Peyer's patch (tissue), 4 donors: ENCODE measurements around the gene LIFR. TPM values are rescaled to one million over a fixed set of nuclear protein-coding genes. Genes with fewer than 3 reads are reported as not detected.

ENCODE experiments used
- DNase-seq, 3 donors: peaks; one replicate each; pipeline ENCODE4 v3.0.0-alpha.2; 2017 to 2019
- H3K27ac ChIP-seq, 4 donors: fragments of 200-600 bp; sonication (generic); one replicate each; pipeline ENCODE4 v1.5.1; 2016 to 2019
- H3K27me3 ChIP-seq, 2 donors: fragments of 200-600 bp; sonication (generic); one replicate each; pipeline ENCODE4 v1.5.1; 2019
- H3K36me3 ChIP-seq, 3 donors: fragments of 200-600 bp; sonication (generic); one replicate each; pipeline ENCODE4 v1.5.1; 2016 to 2019
- H3K4me1 ChIP-seq, 4 donors: fragments of 200-600 bp; sonication (generic); one replicate each; pipeline ENCODE4 v1.5.1; 2016 to 2019
- H3K4me3 ChIP-seq, 4 donors: fragments of 200-600 bp; sonication (generic); 1 replicate in 3 of 4; 2 replicates in 1 of 4; pipeline ENCODE4 v1.5.1; 2016 to 2019; ENCODE audit warnings: mild to moderate bottlenecking in 1 of 4
- H3K9me3 ChIP-seq, 4 donors: fragments of 200-600 bp; sonication (generic); one replicate each; pipeline ENCODE4 v1.5.1; 2016 to 2019; ENCODE audit warnings: mild to moderate bottlenecking in 1 of 4
- CTCF ChIP-seq, 6 experiments: fragments of 450-650 bp in 4 of 6; fragments of 200-600 bp in 2 of 6; sonication (generic) in 1 of 6; IDR thresholded peaks; one replicate each; pipeline ENCODE4 v1.5.1; 2017 to 2019; ENCODE audit warnings: antibody characterized with exemption in 6 of 6, mild to moderate bottlenecking in 3 of 6, moderate library complexity in 1 of 6
- POLR2A ChIP-seq, 2 donors: fragments of 450-650 bp; IDR thresholded peaks; one replicate each; pipeline ENCODE4 v1.5.1; 2017; ENCODE audit warnings: antibody characterized with exemption in 2 of 2, mild to moderate bottlenecking in 2 of 2, moderate library complexity in 2 of 2
- total RNA-seq, 4 donors: library from RNA; depleted of rRNA; stranded (reverse); fragments of >200 nt; gene quantifications; one replicate each; pipeline ENCODE4 v1.1.0, GENCODE V29; 2016

Gene LIFR
- total RNA-seq, 4 donors from 2014 or later, result 10.7 to 98.2 (median 19.9) TPM

DNA sequence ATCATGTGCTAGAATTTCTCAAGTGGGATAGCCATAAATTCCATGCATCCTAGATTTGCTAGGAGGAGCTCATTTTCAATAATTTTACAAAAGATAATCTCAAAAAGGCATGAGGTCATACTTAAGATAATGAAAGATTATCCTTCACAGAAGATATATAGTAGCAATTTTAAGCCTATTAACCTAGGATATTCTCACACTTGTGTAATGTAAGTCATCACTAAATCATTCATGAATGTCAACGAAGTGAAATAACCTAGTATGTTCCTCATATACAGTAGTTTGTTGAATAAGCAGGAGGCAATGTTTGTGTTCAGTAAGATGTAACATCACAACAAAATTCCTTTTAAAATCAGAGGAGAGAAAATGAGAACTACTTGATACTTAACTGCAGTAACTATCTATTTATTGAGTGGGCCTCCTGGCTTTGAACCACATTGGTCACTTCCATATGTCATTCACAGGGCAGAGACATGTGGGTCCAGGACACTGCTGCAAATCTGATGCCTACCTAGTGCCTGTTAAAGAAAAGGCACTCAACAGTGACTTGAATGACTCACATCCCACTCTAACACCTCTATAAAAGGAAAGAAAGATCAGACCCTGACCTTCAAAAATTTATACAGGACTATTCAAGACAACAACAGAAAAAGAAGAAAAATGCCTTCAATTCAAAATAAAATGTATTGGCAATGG, 8.2 kb downstream of the LIFR start:
- TF ChIP-seq CTCF (IDR thresholded peaks at IDR 0.05) (no peak), POLR2A (IDR thresholded peaks at IDR 0.05) (no peak)
- peaks cover 0 to 5% (median 0%) of the 10 kb centered on the region in 4 donors for H3K4me1 ChIP-seq
- H3K36me3 ChIP-seq, result no peaks in the 10 kb centered on the region
- H3K27me3 ChIP-seq, result no peaks in the 10 kb centered on the region
- H3K9me3 ChIP-seq, result no peaks in the 10 kb centered on the region
- no peak overlapping the region for H3K4me3 ChIP-seq
- no peak for DNase-seq
- H3K27ac ChIP-seq, result no peak overlapping the region

DNA sequence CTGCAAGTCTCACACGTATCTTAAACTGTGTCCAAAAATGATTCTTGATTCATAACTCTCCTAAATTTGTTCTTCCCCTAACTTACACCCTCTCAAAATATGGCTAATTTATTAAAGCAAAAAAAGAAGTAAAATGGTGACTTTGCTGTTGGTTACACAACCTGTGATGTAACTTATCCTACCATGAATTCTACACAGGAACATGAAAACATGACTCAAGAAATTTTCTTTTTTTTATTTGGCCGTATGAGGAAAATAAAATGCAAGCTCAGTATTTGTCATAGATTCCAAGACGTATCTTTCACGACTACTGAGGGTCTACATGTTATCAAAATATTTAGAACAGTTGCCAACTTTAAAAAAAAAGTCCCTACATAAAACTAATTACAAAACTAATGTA, 9.2 kb downstream of the LIFR start:
- Histone ChIP-seq H3K27ac (no peak overlapping the region), H3K4me1 (peaks cover 0 to 5% (median 0%) of the 10 kb centered on the region in 4 donors), H3K36me3 (no peaks in the 10 kb centered on the region), H3K27me3 (no peaks in the 10 kb centered on the region), H3K9me3 (no peaks in the 10 kb centered on the region), H3K4me3 (no peak overlapping the region)
- TF ChIP-seq CTCF (IDR thresholded peaks at IDR 0.05) (no peak), POLR2A (IDR thresholded peaks at IDR 0.05) (no peak)
- DNase-seq, result no peak

- no peaks in the 10 kb centered on the region for H3K9me3 ChIP-seq
- no peak for DNase-seq
- no peaks in the 10 kb centered on the region for H3K27me3 ChIP-seq
- no peak overlapping the region for H3K27ac ChIP-seq
- TF ChIP-seq POLR2A (IDR thresholded peaks at IDR 0.05) (no peak), CTCF (IDR thresholded peaks at IDR 0.05) (no peak)
- H3K36me3 ChIP-seq, result no peaks in the 10 kb centered on the region
- no peak overlapping the region for H3K4me3 ChIP-seq
- peaks cover 0 to 5% (median 0%) of the 10 kb centered on the region in 4 donors for H3K4me1 ChIP-seq
Measured at GRCh38 chr5:38546691-38547146, 9.7 kb downstream of the LIFR start.

- no peaks in the 10 kb centered on the region for H3K36me3 ChIP-seq
- peaks cover 0 to 5% (median 0%) of the 10 kb centered on the region in 4 donors for H3K4me1 ChIP-seq
- no peaks in the 10 kb centered on the region for H3K27me3 ChIP-seq
- H3K4me3 ChIP-seq, result no peak overlapping the region
- no peak for DNase-seq
- H3K9me3 ChIP-seq, result no peaks in the 10 kb centered on the region
- no peak overlapping the region for H3K27ac ChIP-seq
- no peak for TF ChIP-seq CTCF (IDR thresholded peaks at IDR 0.05)
- no peak for TF ChIP-seq POLR2A (IDR thresholded peaks at IDR 0.05)
Measured at GRCh38 chr5:38543886-38544285, 12.6 kb downstream of the LIFR start.

GRCh38 chr5:38543074-38543473, 13.4 kb downstream of the LIFR start:
- Histone ChIP-seq H3K36me3 (no peaks in the 10 kb centered on the region), H3K4me3 (no peak overlapping the region), H3K27ac (no peak overlapping the region), H3K27me3 (no peaks in the 10 kb centered on the region), H3K9me3 (no peaks in the 10 kb centered on the region), H3K4me1 (no peaks in the 10 kb centered on the region)
- no peak for DNase-seq
- no peak for TF ChIP-seq CTCF (IDR thresholded peaks at IDR 0.05)
- no peak for TF ChIP-seq POLR2A (IDR thresholded peaks at IDR 0.05)
